Lower leg skin (tissue), 4 donors: Measurements from ENCODE around the gene SIK2. TPM values are rescaled to one million over a fixed set of nuclear protein-coding genes. Genes with fewer than 3 reads are reported as not detected.

Source experiments
- DNase-seq, 2 donors: peaks; one replicate each; pipeline ENCODE4 v3.0.0-alpha.2; 2019; ENCODE audit warnings: low spot score in 2 of 2
- H3K4me3 ChIP-seq: fragments of 200-600 bp; sonication (generic); 2 replicates; pipeline ENCODE4 v1.5.1; 2017; ENCODE audit warnings: mild to moderate bottlenecking, low read depth; ENCODE audit not compliant: poor library complexity, severe bottlenecking
- POLR2A ChIP-seq, 2 donors: fragments of 450-650 bp; IDR thresholded peaks; one replicate each; pipeline ENCODE4 v1.6.1; 2016 to 2017; ENCODE audit warnings: antibody characterized with exemption in 2 of 2, mild to moderate bottlenecking in 1 of 2, moderate library complexity in 1 of 2
- WGBS, 2 donors: methylation state at CpG; one replicate each; pipeline ENCODE4 v1.1.5; 2018; 5-methylcytosine and 5-hydroxymethylcytosine counted together
- intact Hi-C: fragments of 100-400 bp; cut with DNase I; formaldehyde crosslinking; loops from one replicate; pipeline ENCODE4 v1.15.0; 2023; ENCODE audit warnings: low total_unique reads
- total RNA-seq, 4 donors: library from RNA; depleted of rRNA; stranded (reverse); fragments of >200 nt; gene quantifications; one replicate each; pipeline ENCODE4 v1.1.0, GENCODE V29; 2016
- TF ChIP-seq, protein P1 (sequence below), 3 donors: fragments of 450-650 bp; IDR thresholded peaks; one replicate each; pipeline ENCODE4 v1.5.1; 2016; ENCODE audit warnings: antibody characterized with exemption in 3 of 3, mild to moderate bottlenecking in 3 of 3, moderate library complexity in 2 of 3

The SIK2 gene
- total RNA-seq, 4 donors from 2014 or later = 15.4 to 19.5 (median 18.9) TPM

DNA sequence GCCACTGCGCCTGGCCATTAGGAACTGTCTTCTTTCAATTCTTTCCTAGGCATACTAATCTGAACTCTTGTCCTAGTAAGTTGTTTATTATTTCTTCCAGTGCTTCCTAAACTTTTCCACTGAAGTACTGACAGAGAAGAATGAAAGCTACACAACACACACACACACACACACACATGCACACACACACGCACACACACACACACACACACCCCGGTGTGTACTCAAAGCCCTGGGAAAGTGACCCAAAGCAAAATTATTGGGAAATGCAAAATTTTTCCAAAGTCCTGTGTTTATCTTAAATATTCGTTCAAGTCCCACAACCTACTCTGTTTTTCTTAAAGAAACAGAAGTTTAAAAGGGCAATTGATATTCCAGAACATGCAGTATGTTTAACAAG is 19.4 kb upstream of the SIK2 start:
- TF ChIP-seq, protein P1, sequence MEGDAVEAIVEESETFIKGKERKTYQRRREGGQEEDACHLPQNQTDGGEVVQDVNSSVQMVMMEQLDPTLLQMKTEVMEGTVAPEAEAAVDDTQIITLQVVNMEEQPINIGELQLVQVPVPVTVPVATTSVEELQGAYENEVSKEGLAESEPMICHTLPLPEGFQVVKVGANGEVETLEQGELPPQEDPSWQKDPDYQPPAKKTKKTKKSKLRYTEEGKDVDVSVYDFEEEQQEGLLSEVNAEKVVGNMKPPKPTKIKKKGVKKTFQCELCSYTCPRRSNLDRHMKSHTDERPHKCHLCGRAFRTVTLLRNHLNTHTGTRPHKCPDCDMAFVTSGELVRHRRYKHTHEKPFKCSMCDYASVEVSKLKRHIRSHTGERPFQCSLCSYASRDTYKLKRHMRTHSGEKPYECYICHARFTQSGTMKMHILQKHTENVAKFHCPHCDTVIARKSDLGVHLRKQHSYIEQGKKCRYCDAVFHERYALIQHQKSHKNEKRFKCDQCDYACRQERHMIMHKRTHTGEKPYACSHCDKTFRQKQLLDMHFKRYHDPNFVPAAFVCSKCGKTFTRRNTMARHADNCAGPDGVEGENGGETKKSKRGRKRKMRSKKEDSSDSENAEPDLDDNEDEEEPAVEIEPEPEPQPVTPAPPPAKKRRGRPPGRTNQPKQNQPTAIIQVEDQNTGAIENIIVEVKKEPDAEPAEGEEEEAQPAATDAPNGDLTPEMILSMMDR (IDR thresholded peaks at IDR 0.05) = no peak
- no peak for TF ChIP-seq POLR2A (IDR thresholded peaks at IDR 0.05)
- DNase-seq = no peak
- no peak overlapping the region for H3K4me3 ChIP-seq
- 70 to 75% methylated on average over 4 of the region's 4 CpGs for WGBS, 2 donors
- intact Hi-C loops = no loop called here

DNA sequence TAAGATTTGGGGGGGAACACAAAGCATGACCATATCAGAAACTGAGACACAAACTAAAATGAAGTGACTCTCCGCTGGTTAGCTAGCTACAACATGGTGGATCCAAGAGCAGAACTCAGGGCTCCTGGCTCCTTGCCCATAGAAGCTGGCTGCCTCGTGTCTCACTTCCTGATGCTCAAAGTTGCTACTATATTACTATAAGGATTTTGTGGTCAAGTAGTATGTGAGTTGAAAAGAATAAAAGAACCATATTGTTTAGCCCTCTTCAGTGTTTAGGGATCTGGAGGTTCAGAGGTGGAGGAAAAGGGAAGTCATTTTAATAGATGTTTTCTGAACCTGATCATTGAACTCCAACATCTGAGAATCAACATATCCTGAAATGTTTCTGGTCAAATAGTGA is 16.9 kb upstream of the SIK2 start:
- TF ChIP-seq POLR2A (IDR thresholded peaks at IDR 0.05) = no peak
- TF ChIP-seq, protein P1 (IDR thresholded peaks at IDR 0.05) = no peak
- H3K4me3 ChIP-seq = no peak overlapping the region
- intact Hi-C loops = no loop called here
- no peak for DNase-seq
- 36 to 47% methylated on average over 2 of the region's 2 CpGs for WGBS, 2 donors

DNA sequence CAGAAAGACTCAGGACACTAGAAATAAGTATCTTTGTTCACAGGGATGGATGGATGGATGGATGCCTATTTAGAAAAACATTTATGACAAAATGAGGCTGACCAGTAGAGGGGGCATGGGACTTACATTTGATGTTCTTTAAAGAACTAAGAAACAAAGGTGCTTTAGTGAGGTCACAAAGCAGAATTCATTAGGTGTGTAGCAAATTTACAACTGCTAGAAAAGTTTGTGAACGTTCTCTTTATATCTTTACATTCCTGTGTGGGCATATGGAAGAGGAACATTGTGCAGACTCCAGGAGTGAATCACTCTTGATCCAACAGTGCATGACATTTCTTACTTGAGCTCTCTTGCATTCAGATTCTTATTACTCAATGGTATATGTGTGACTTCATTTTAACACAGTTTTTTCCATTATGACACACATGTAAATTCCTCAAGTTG is 15.8 kb upstream of the SIK2 start:
- no peak for DNase-seq
- WGBS, 2 donors = 12 to 13% methylated on average over 1 of the region's 1 CpG
- no peak overlapping the region for H3K4me3 ChIP-seq
- intact Hi-C loops = no loop called here
- TF ChIP-seq POLR2A (IDR thresholded peaks at IDR 0.05) = no peak
- TF ChIP-seq, protein P1 (IDR thresholded peaks at IDR 0.05) = no peak

DNA sequence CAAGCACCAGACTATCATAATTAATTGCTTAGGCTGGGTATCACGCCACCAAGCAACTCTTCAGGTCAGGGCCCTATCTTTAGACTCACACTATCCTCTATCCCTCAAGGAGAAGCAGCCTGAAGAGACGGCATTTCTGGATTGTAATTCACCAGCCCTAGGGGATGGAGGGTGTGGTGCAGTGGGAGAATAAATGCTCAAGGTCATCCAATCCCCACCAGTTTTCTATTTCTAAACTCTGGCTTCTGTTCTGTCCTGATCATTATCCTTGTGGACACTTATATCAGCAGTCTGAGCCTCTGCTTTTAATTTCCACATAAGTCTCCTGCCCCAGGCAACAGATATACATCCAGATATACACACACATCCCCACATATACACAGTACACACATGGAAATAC is 13.1 kb upstream of the SIK2 start:
- no peak for TF ChIP-seq POLR2A (IDR thresholded peaks at IDR 0.05)
- TF ChIP-seq, protein P1 (IDR thresholded peaks at IDR 0.05) = no peak
- 59 to 88% methylated on average over 2 of the region's 2 CpGs for WGBS, 2 donors
- DNase-seq = no peak
- H3K4me3 ChIP-seq = no peak overlapping the region
- intact Hi-C loops = no loop called here

DNA sequence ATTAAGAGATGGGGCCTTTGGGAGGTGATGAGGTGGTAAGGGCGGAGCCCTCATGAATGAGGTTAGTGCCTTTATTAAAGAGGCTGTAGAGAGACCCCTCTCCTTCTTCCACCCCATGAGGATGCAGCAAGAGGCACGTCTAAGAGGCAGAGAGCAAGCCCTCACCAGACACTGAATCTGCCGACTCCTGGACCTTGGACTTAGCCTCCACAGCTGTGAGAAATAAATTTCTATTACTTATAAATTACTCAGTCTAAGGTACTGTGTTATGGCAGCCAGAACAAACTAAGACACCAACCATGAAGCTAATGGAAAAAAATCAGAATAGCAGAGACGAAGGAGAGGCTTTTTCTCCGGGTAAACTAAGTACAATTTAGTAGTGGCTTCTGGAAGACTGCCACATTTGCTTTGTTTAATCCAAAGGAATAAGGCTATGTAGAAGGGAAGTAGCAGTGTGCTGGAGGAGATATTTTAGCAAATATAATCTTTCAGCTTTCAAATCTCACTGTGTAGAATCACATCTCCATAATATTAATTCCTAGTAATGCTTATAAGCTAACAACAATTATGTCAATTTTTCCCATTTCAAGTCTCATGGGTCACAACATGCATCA is 12.3 kb upstream of the SIK2 start:
- no peak for DNase-seq
- intact Hi-C loops = no loop called here
- WGBS, 2 donors = 75 to 85% methylated on average over 5 of the region's 5 CpGs
- no peak overlapping the region for H3K4me3 ChIP-seq
- TF ChIP-seq, protein P1 (IDR thresholded peaks at IDR 0.05) = no peak
- TF ChIP-seq POLR2A (IDR thresholded peaks at IDR 0.05) = no peak
